Tibial nerve (tissue), 4 donors: ENCODE measurements around the gene PPA2. TPM values are rescaled to one million over a fixed set of nuclear protein-coding genes. Genes with fewer than 3 reads are reported as not detected.

ENCODE experiments used
- DNase-seq, 2 donors: peaks; one replicate each; pipeline ENCODE4 v3.0.0-alpha.2; 2019; ENCODE audit warnings: low spot score in 2 of 2
- H3K27ac ChIP-seq, 4 donors: fragments of 200-600 bp; sonication (generic) in 3 of 4; one replicate each; pipeline ENCODE4 v1.5.1; 2017 to 2019; ENCODE audit warnings: mild to moderate bottlenecking in 1 of 4
- H3K27me3 ChIP-seq, 2 donors: fragments of 200-600 bp; sonication (generic) in 1 of 2; one replicate each; pipeline versions ENCODE4 v1.5.1 to v1.6.0; 2017 to 2019
- H3K36me3 ChIP-seq, 3 donors: fragments of 200-600 bp; sonication (generic); one replicate each; pipeline ENCODE4 v1.5.1; 2018 to 2019
- H3K4me1 ChIP-seq, 4 donors: fragments of 200-600 bp; sonication (generic) in 3 of 4; one replicate each; pipeline ENCODE4 v1.5.1; 2017 to 2019
- H3K4me3 ChIP-seq, 4 donors: fragments of 200-600 bp; sonication (generic) in 3 of 4; one replicate each; pipeline ENCODE4 v1.5.1; 2017 to 2019; ENCODE audit warnings: mild to moderate bottlenecking in 1 of 4, moderate library complexity in 1 of 4
- H3K9me3 ChIP-seq, 4 donors: fragments of 200-600 bp; sonication (generic) in 3 of 4; one replicate each; pipeline ENCODE4 v1.5.1; 2017 to 2019
- EP300 ChIP-seq, 2 donors: sonication (generic); formaldehyde crosslinking; IDR thresholded peaks; one replicate each; pipeline ENCODE4 v1.6.1; 2017; ENCODE audit warnings: antibody characterized with exemption in 2 of 2, mild to moderate bottlenecking in 1 of 2
- POLR2A ChIP-seq, 2 donors: fragments of 450-650 bp; IDR thresholded peaks; one replicate each; pipeline ENCODE4 v1.6.1; 2017; ENCODE audit warnings: antibody characterized with exemption in 2 of 2, mild to moderate bottlenecking in 2 of 2, moderate library complexity in 2 of 2
- WGBS, 2 donors: methylation state at CpG; one replicate each; pipeline ENCODE4 v1.1.5; 2018; 5-methylcytosine and 5-hydroxymethylcytosine counted together
- total RNA-seq, 4 donors: library from RNA; depleted of rRNA; stranded (reverse); fragments of >200 nt; gene quantifications; one replicate each; pipeline ENCODE4 v1.1.0, GENCODE V29; 2016
- TF ChIP-seq, protein P1 (sequence below), 5 experiments: fragments of 200-600 bp in 3 of 5; fragments of 450-650 bp in 2 of 5; sonication (generic) in 3 of 5; IDR thresholded peaks; one replicate each; pipeline ENCODE4 v1.5.1; 2016 to 2019; ENCODE audit warnings: antibody characterized with exemption in 5 of 5, mild to moderate bottlenecking in 3 of 5, moderate library complexity in 2 of 5

PPA2 gene
- total RNA-seq, 4 donors from 2014 or later = 69.9 to 106 (median 84.7) TPM

DNA sequence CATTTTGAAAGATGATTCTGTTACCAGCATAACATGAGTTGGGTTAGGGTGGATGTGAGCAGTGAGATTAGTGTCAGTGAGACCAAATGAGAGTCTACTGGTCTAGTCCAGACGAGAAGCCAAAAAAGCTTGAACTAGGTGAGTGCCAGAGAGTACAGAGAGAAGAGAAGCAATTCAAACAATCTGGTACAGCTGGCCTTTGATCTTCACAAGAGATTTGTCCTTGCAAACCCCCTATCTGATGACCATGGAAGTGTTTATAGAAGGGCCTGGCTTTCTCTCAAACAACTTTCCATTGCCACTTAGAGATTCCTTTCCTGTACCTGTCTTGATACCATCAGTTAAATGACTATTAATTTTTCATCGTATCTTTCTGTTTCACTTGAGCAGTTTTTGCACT lies 128.5 kb downstream of the PPA2 start:
- peaks cover 0 to 4% (median 0%) of the 10 kb centered on the region in 4 donors for H3K4me1 ChIP-seq
- H3K27me3 ChIP-seq = no peaks in the 10 kb centered on the region
- H3K4me3 ChIP-seq = no peak overlapping the region
- DNase-seq = no peak
- H3K9me3 ChIP-seq = no peaks in the 10 kb centered on the region
- TF ChIP-seq POLR2A (IDR thresholded peaks at IDR 0.05) (no peak), EP300 (IDR thresholded peaks at IDR 0.05) (no peak)
- TF ChIP-seq, protein P1, sequence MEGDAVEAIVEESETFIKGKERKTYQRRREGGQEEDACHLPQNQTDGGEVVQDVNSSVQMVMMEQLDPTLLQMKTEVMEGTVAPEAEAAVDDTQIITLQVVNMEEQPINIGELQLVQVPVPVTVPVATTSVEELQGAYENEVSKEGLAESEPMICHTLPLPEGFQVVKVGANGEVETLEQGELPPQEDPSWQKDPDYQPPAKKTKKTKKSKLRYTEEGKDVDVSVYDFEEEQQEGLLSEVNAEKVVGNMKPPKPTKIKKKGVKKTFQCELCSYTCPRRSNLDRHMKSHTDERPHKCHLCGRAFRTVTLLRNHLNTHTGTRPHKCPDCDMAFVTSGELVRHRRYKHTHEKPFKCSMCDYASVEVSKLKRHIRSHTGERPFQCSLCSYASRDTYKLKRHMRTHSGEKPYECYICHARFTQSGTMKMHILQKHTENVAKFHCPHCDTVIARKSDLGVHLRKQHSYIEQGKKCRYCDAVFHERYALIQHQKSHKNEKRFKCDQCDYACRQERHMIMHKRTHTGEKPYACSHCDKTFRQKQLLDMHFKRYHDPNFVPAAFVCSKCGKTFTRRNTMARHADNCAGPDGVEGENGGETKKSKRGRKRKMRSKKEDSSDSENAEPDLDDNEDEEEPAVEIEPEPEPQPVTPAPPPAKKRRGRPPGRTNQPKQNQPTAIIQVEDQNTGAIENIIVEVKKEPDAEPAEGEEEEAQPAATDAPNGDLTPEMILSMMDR (IDR thresholded peaks at IDR 0.05) = no peak
- no peak overlapping the region for H3K27ac ChIP-seq
- WGBS, 2 donors = 82 to 87% methylated on average over 2 of the region's 2 CpGs
- no peaks in the 10 kb centered on the region for H3K36me3 ChIP-seq

DNA sequence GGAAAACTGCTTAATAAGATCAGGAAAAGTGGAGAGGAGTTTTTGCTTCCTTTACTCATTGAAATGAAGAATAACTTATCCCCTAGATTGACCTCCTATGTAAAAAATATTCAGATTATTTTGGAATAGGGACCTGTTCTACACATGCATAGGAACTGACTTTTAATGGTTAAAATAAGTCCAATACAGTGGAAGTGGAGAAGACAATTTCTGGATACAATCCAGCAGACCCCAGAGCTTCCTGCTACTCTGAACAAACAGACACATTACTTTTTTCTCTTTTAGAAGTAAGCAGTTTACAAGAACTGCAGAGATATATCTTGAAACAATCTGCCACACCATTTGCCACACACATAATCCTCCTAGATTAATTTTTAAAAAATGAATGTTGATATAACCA lies 129.7 kb downstream of the PPA2 start:
- peaks cover 0 to 4% (median 0%) of the 10 kb centered on the region in 4 donors for H3K4me1 ChIP-seq
- no peaks in the 10 kb centered on the region for H3K9me3 ChIP-seq
- H3K27me3 ChIP-seq = no peaks in the 10 kb centered on the region
- H3K4me3 ChIP-seq = no peak overlapping the region
- TF ChIP-seq POLR2A (IDR thresholded peaks at IDR 0.05) = no peak
- TF ChIP-seq EP300 (IDR thresholded peaks at IDR 0.05) = no peak
- TF ChIP-seq, protein P1 (IDR thresholded peaks at IDR 0.05) = no peak
- no peak for DNase-seq
- peaks cover 0 to 6% (median 0%) of the 10 kb centered on the region in 3 donors for H3K36me3 ChIP-seq
- H3K27ac ChIP-seq = no peak overlapping the region

GRCh38 chr4:105343146-105343931 lies 130.5 kb downstream of the PPA2 start:
- TF ChIP-seq, protein P1 (IDR thresholded peaks at IDR 0.05) = no peak
- no peak for TF ChIP-seq POLR2A (IDR thresholded peaks at IDR 0.05)
- no peak for TF ChIP-seq EP300 (IDR thresholded peaks at IDR 0.05)

DNA sequence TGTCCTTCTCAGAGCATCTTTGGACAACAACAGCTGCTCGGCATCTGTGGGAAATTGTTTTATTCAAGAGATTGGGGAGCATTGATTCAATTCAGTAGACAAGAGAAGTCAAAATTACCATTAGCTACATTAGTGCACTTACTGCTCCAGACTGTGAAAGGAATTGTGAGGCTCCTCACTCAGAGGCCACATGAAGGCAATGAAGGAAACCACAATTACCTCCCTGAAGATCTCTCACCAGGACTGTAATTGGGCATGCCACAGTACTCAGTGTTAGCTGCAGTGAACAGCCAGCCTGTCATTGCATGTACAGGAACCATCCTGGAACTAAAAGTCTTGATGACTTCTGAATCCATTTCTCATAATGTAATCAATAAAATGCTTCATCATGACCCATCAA lies 144.8 kb downstream of the PPA2 start:
- no peak for TF ChIP-seq EP300 (IDR thresholded peaks at IDR 0.05)
- TF ChIP-seq POLR2A (IDR thresholded peaks at IDR 0.05) = no peak
- TF ChIP-seq, protein P1 (IDR thresholded peaks at IDR 0.05) = no peak
- Histone ChIP-seq H3K27me3 (no peaks in the 10 kb centered on the region), H3K4me1 (no peaks in the 10 kb centered on the region), H3K9me3 (no peaks in the 10 kb centered on the region), H3K36me3 (peaks cover 0 to 2% (median 0%) of the 10 kb centered on the region in 3 donors), H3K4me3 (no peak overlapping the region), H3K27ac (no peak overlapping the region)
- no peak for DNase-seq
- 94 to 100% methylated on average over 1 of the region's 1 CpG for WGBS, 2 donors

More at GRCh38 chr4:105343146-105343931, 130.5 kb downstream of the PPA2 start:
- no peak overlapping the region for H3K27ac ChIP-seq
- WGBS, 2 donors = 36 to 42% methylated on average over 8 of the region's 8 CpGs
- no peaks in the 10 kb centered on the region for H3K27me3 ChIP-seq
- peaks cover 0 to 4% (median 0%) of the 10 kb centered on the region in 4 donors for H3K4me1 ChIP-seq
- H3K4me3 ChIP-seq = no peak overlapping the region
- no peak for DNase-seq
- H3K9me3 ChIP-seq = no peaks in the 10 kb centered on the region
- H3K36me3 ChIP-seq = peaks cover 0 to 6% (median 0%) of the 10 kb centered on the region in 3 donors

- Histone ChIP-seq H3K27me3 (no peaks in the 10 kb centered on the region), H3K9me3 (no peaks in the 10 kb centered on the region), H3K4me1 (no peaks in the 10 kb centered on the region), H3K4me3 (no peak overlapping the region), H3K36me3 (no peaks in the 10 kb centered on the region), H3K27ac (no peak overlapping the region)
- TF ChIP-seq EP300 (IDR thresholded peaks at IDR 0.05) = no peak
- TF ChIP-seq, protein P1 (IDR thresholded peaks at IDR 0.05) = no peak
- DNase-seq = no peak
Observed at GRCh38 chr4:105327956-105328355, 145.9 kb downstream of the PPA2 start.
